Smooth muscle cell (in vitro differentiated cells): ENCODE results near the gene CCDC50. TPM values are rescaled to one million over a fixed set of nuclear protein-coding genes. Genes with fewer than 3 reads are reported as not detected.
A peak's percentile ranks its signal among the peaks of the same experiment; 100 is the strongest.

Source experiments
- DNase-seq: peaks from one replicate; lab custom pipeline; 2025; ENCODE audit not compliant: unreplicated experiment; lab: John Stamatoyannopoulos, UW
- H2AFZ ChIP-seq: fragments of 200-600 bp; sonication (generic); 2 replicates; pipeline ENCODE4 v1.6.0; 2016; ENCODE audit warnings: antibody characterized with exemption, low read depth, mild to moderate bottlenecking
- H3F3A ChIP-seq: fragments of 200-600 bp; sonication (generic); 2 replicates; pipeline ENCODE4 v1.6.0; 2017; ENCODE audit warnings: antibody characterized with exemption, low read depth
- H3K27ac ChIP-seq: fragments of 200-600 bp; sonication (generic); 2 replicates; pipeline ENCODE4 v1.5.1; 2016; ENCODE audit warnings: low read depth, mild to moderate bottlenecking
- H3K27me3 ChIP-seq: fragments of 200-600 bp; sonication (generic); 2 replicates; pipeline ENCODE4 v1.6.1; 2016; ENCODE audit warnings: low read depth, mild to moderate bottlenecking
- H3K36me3 ChIP-seq: fragments of 200-600 bp; sonication (generic); 2 replicates; pipeline ENCODE4 v1.5.1; 2016; ENCODE audit warnings: low read depth
- H3K4me1 ChIP-seq: fragments of 200-600 bp; sonication (generic); 2 replicates; pipeline ENCODE4 v1.5.1; 2016; ENCODE audit warnings: low read depth
- H3K4me2 ChIP-seq: fragments of 200-600 bp; sonication (generic); 2 replicates; pipeline ENCODE4 v1.6.0; 2016; ENCODE audit warnings: mild to moderate bottlenecking
- H3K4me3 ChIP-seq: fragments of 200-600 bp; sonication (generic); 2 replicates; pipeline ENCODE4 v1.5.1; 2016; ENCODE audit warnings: mild to moderate bottlenecking
- H3K79me2 ChIP-seq: fragments of 200-600 bp; sonication (generic); 2 replicates; pipeline ENCODE4 v1.6.0; 2016; ENCODE audit warnings: low read depth, mild to moderate bottlenecking
- H3K9ac ChIP-seq: fragments of 200-600 bp; sonication (generic); 2 replicates; pipeline ENCODE4 v1.6.0; 2016; ENCODE audit warnings: low read depth
- H3K9me3 ChIP-seq: fragments of 200-600 bp; sonication (generic); replicated peaks from 2 replicates; pipeline ENCODE4 v1.5.1; 2016; ENCODE audit warnings: low read depth
- H4K20me1 ChIP-seq: fragments of 200-600 bp; sonication (generic); 2 replicates; pipeline ENCODE4 v1.6.0; 2016; ENCODE audit warnings: low read depth
- WGBS: methylation state at CpG from one replicate; pipeline ENCODE4 v1.1.7; 2016; ENCODE audit warnings: low lambda C conversion rate; 5-methylcytosine and 5-hydroxymethylcytosine counted together
- polyA plus RNA-seq: library from polyadenylated mRNA; unstranded; fragments of >200 nt; fragmentation: Nextera tagmentation; extraction: Ambion mirVana; gene quantifications from 2 replicates; pipeline ENCODE4 v1.2.1, GENCODE V29; 2016
- total RNA-seq: library from RNA; depleted of rRNA; stranded (reverse); fragments of >200 nt; gene quantifications from 2 replicates; pipeline ENCODE4 v1.2.3, GENCODE V29; 2014
- TF ChIP-seq, protein P1 (sequence below): fragments of 200-600 bp; sonication (generic); IDR thresholded peaks from 2 replicates; pipeline ENCODE4 v1.5.1; 2017; ENCODE audit warnings: borderline replicate concordance, mild to moderate bottlenecking, antibody characterized with exemption; ENCODE audit not compliant: insufficient read depth, poor library complexity, severe bottlenecking

The CCDC50 gene
- total and polyA plus RNA-seq, 2 experiments from 2014 or later = 31.7 to 53.9 TPM

DNA sequence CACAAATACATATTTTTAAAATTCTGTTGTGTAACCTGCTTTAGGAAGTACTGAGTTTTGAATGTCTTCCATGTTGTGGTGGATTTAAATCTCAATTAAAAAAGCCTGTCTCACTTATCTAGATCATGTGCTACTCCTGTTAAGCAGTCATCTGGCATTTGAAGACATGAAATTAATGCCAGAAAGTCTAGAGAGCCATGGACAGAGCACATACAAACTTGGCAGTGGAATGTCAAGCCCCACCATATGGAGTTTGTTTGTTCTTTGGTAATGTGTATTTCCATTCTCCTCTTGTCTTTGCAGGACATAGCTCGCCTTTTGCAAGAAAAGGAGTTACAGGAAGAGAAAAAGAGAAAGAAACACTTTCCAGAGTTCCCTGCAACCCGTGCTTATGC, 40.4 kb downstream of the CCDC50 start:
- peaks cover 7% of the 10 kb centered on the region for H3F3A ChIP-seq
- H3K79me2 ChIP-seq = no peaks in the 10 kb centered on the region
- H3K9ac ChIP-seq = no peak overlapping the region
- H3K4me1 ChIP-seq = peaks cover 4% of the 10 kb centered on the region
- H3K27ac ChIP-seq = no peak overlapping the region
- WGBS = 84% methylated on average over 2 of the region's 2 CpGs
- H3K4me2 ChIP-seq = no peak overlapping the region
- peaks cover 7% of the 10 kb centered on the region for H3K36me3 ChIP-seq
- no peaks in the 10 kb centered on the region for H3K9me3 ChIP-seq
- no peaks in the 10 kb centered on the region for H4K20me1 ChIP-seq
- no peaks in the 10 kb centered on the region for H3K27me3 ChIP-seq
- no peak for DNase-seq
- no peak overlapping the region for H2AFZ ChIP-seq
- H3K4me3 ChIP-seq = no peak overlapping the region
- TF ChIP-seq, protein P1, sequence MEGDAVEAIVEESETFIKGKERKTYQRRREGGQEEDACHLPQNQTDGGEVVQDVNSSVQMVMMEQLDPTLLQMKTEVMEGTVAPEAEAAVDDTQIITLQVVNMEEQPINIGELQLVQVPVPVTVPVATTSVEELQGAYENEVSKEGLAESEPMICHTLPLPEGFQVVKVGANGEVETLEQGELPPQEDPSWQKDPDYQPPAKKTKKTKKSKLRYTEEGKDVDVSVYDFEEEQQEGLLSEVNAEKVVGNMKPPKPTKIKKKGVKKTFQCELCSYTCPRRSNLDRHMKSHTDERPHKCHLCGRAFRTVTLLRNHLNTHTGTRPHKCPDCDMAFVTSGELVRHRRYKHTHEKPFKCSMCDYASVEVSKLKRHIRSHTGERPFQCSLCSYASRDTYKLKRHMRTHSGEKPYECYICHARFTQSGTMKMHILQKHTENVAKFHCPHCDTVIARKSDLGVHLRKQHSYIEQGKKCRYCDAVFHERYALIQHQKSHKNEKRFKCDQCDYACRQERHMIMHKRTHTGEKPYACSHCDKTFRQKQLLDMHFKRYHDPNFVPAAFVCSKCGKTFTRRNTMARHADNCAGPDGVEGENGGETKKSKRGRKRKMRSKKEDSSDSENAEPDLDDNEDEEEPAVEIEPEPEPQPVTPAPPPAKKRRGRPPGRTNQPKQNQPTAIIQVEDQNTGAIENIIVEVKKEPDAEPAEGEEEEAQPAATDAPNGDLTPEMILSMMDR = no peak

DNA sequence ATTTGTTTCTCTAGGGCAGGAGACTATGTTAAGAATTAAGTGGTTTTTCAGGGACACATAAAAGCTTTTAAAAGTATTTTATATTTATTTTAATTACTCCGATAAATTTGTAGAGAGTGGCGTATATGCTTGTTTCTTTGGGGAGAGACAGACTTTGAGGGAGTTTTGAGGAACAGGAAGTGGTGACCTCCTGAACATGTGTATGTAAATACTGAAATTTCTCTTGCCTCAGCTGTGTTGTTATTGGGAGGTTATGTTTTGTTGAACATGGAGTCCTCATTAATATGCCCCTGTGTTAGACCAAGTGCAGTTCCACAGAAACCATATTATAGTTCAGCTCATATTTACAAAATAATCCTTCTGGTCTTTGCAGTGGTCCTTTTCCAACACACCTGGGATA, 42.9 kb downstream of the CCDC50 start:
- no peaks in the 10 kb centered on the region for H3K27me3 ChIP-seq
- DNase-seq = no peak
- TF ChIP-seq, protein P1 = no peak
- H3K9me3 ChIP-seq = no peaks in the 10 kb centered on the region
- 95% methylated on average over 2 of the region's 2 CpGs for WGBS
- no peak overlapping the region for H3K9ac ChIP-seq
- peaks cover 11% of the 10 kb centered on the region for H3K36me3 ChIP-seq
- H3K79me2 ChIP-seq = no peaks in the 10 kb centered on the region
- no peak overlapping the region for H3K4me3 ChIP-seq
- H3K27ac ChIP-seq = no peak overlapping the region
- H3K4me1 ChIP-seq = peaks cover 8% of the 10 kb centered on the region
- peaks cover 3% of the 10 kb centered on the region for H4K20me1 ChIP-seq
- peaks cover 18% of the 10 kb centered on the region for H3F3A ChIP-seq
- H2AFZ ChIP-seq = no peak overlapping the region
- H3K4me2 ChIP-seq = no peak overlapping the region

DNA sequence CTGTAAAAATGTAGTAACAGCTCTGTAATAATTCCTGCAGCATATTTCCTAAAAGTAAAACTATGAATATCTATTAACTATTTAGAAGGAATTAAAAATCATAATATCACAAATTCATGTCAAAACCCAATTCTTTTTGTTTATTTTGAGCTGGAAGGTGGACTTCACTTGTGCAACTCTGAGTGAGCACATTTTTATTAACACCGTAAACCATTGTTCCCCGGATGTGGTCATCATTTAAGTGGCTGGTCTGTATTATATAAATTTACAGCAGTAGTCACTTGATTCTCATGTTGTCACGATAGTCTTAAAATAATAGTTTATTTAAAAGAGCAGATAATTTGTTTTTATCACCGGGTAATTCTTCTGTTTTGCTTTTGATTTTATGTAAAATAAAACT, 44.1 kb downstream of the CCDC50 start:
- H3K4me3 ChIP-seq = no peak overlapping the region
- H3K79me2 ChIP-seq = no peaks in the 10 kb centered on the region
- TF ChIP-seq, protein P1 = no peak
- no peak overlapping the region for H3K9ac ChIP-seq
- H3F3A ChIP-seq = peaks cover 24% of the 10 kb centered on the region
- H3K4me2 ChIP-seq = no peak overlapping the region
- H3K9me3 ChIP-seq = no peaks in the 10 kb centered on the region
- H3K4me1 ChIP-seq = peaks cover 14% of the 10 kb centered on the region
- H4K20me1 ChIP-seq = peaks cover 4% of the 10 kb centered on the region
- no peak overlapping the region for H3K27ac ChIP-seq
- no peaks in the 10 kb centered on the region for H3K27me3 ChIP-seq
- peaks cover 11% of the 10 kb centered on the region for H3K36me3 ChIP-seq
- no peak overlapping the region for H2AFZ ChIP-seq
- WGBS = 79% methylated on average over 4 of the region's 4 CpGs
- DNase-seq = no peak

DNA sequence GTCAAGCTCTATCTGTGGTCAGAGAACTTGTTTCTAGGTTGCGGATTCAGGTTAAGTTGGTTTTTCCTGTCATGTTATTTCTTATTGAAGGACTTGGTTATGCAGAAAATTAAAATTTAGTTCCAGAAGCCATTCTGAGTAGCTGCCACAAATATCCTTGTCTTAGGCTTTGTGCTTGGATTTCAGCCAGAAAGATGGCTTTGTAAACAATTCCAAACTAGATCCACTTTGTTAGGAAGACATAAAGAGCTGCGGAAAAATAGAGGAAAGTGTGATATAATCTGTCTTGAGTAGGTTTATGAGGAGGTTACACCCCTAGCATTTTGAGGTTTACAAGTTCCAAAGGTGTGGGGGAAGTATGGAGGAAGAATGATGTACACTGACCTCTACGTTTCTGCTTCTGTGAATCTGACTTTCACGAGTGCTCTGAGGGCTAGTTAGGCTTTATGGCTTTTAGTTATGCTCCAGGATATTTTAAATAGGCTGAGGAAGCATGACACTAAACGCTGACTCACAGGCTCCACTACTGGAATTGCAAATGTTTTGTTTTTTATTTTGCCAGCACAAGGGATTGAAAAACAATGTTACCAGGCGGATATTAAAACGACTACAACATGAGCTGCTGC, 47.4 kb downstream of the CCDC50 start:
- H3K4me1 ChIP-seq = peaks cover 14% of the 10 kb centered on the region
- no peaks in the 10 kb centered on the region for H3K27me3 ChIP-seq
- H3K9me3 ChIP-seq = no peaks in the 10 kb centered on the region
- no peak overlapping the region for H2AFZ ChIP-seq
- whole genome bisulfite sequencing = 17% methylated on average over 7 of the region's 7 CpGs
- TF ChIP-seq, protein P1 = no peak
- peak overlapping the region; percentile 32 for H3K9ac ChIP-seq
- peak overlapping the region; percentile 60 for H3K4me2 ChIP-seq
- peaks cover 4% of the 10 kb centered on the region for H4K20me1 ChIP-seq
- no peak for DNase-seq
- no peaks in the 10 kb centered on the region for H3K79me2 ChIP-seq
- peak overlapping the region; percentile 92 for H3K27ac ChIP-seq
- peaks cover 24% of the 10 kb centered on the region for H3F3A ChIP-seq
- peak overlapping the region; percentile 14 for H3K4me3 ChIP-seq
- H3K36me3 ChIP-seq = peaks cover 4% of the 10 kb centered on the region
